Glomerular endothelial cell (primary cell): ENCODE results near the gene UNC5C. TPM values are rescaled to one million over a fixed set of nuclear protein-coding genes. Genes with fewer than 3 reads are reported as not detected.

Source experiments
- DNase-seq: peaks from one replicate; pipeline ENCODE4 v3.0.0-alpha.2; 2011; ENCODE audit warnings: low read depth, low spot score; ENCODE audit errors: extremely low read depth
- total RNA-seq: library from RNA; depleted of rRNA; stranded (reverse); fragments of >200 nt; gene quantifications from 2 replicates; pipeline ENCODE4 v1.2.3, GENCODE V29; 2015

The UNC5C gene
- total RNA-seq, 1 donor from 2014 or later, result 2.8 TPM

- no peak for DNase-seq
Observed at GRCh38 chr4:95410387-95410977, 138.3 kb downstream of the UNC5C start.

GRCh38 chr4:95409750-95410149, 139.0 kb downstream of the UNC5C start:
- no peak for DNase-seq

GRCh38 chr4:95409127-95409526, 139.6 kb downstream of the UNC5C start:
- peak; percentile 29 for DNase-seq

GRCh38 chr4:95402299-95402698, 146.5 kb downstream of the UNC5C start:
- no peak for DNase-seq

GRCh38 chr4:95398217-95398616, 150.6 kb downstream of the UNC5C start:
- no peak for DNase-seq

GRCh38 chr4:95394752-95395306, 153.9 kb downstream of the UNC5C start:
- no peak for DNase-seq

GRCh38 chr4:95393821-95394220, 155.0 kb downstream of the UNC5C start:
- no peak for DNase-seq

GRCh38 chr4:95388911-95389310, 159.9 kb downstream of the UNC5C start:
- DNase-seq, result no peak

- no peak for DNase-seq
Observed at GRCh38 chr4:95387719-95388118, 161.1 kb downstream of the UNC5C start.

- no peak for DNase-seq
Observed at GRCh38 chr4:95386410-95386809, 162.4 kb downstream of the UNC5C start.

- DNase-seq, result no peak
Observed at GRCh38 chr4:95381843-95382580, 166.8 kb downstream of the UNC5C start.

- no peak for DNase-seq
Observed at GRCh38 chr4:95379633-95380032, 169.1 kb downstream of the UNC5C start.

- DNase-seq, result no peak
Observed at GRCh38 chr4:95377366-95377900, 171.3 kb downstream of the UNC5C start.

- no peak for DNase-seq
Observed at GRCh38 chr4:95371476-95372224, 177.1 kb downstream of the UNC5C start.

- DNase-seq, result no peak
Observed at GRCh38 chr4:95367824-95368223, 180.9 kb downstream of the UNC5C start.

- DNase-seq, result no peak
Observed at GRCh38 chr4:95363966-95364365, 184.8 kb downstream of the UNC5C start.

- no peak for DNase-seq
Observed at GRCh38 chr4:95363559-95363925, 185.2 kb downstream of the UNC5C start.

GRCh38 chr4:95362906-95363558, 185.7 kb downstream of the UNC5C start:
- no peak for DNase-seq

GRCh38 chr4:95362066-95362465, 186.7 kb downstream of the UNC5C start:
- no peak for DNase-seq

GRCh38 chr4:95361696-95361965, 187.1 kb downstream of the UNC5C start:
- no peak for DNase-seq
